Naive thymus-derived CD4-positive, alpha-beta T cell (primary cell): Measurements from ENCODE around the gene GRIPAP1. TPM values are rescaled to one million over a fixed set of nuclear protein-coding genes. Genes with fewer than 3 reads are reported as not detected.

ENCODE experiments used
- ATAC-seq: fragments of 150-1000 bp; cut with Tn5 transposase; 2 replicates; pipeline ENCODE4 v1.10.0; 2021; ENCODE audit warnings: mild to moderate bottlenecking, moderate library complexity
- CTCF ChIA-PET: fragments of 350-600 bp; sonication (Branson Sonifier 250); formaldehyde crosslinking; loops from one replicate; lab custom pipeline; 2021; ENCODE audit warnings: antibody characterized with exemption; lab: Charles Lee
- POLR2A ChIA-PET: fragments of 350-600 bp; sonication (Branson Sonifier 250); formaldehyde crosslinking; loops from one replicate; lab custom pipeline; 2021; ENCODE audit warnings: antibody characterized with exemption, inconsistent platforms; lab: Charles Lee
- DNase-seq, 9 donors: peaks; one replicate each; pipeline versions ENCODE4 v3.0.0 to v3.0.0-alpha.2; 2020 to 2022; ENCODE audit warnings: mixed read lengths in 1 of 9
- H3K27ac ChIP-seq: one replicate; pipeline ENCODE4 v1.7.0; 2013; ENCODE audit warnings: mild to moderate bottlenecking, low read depth, low read length, moderate library complexity
- H3K27me3 ChIP-seq, 2 donors: one replicate each; pipeline ENCODE4 v1.7.0; 2013; ENCODE audit warnings: low read length in 2 of 2, mild to moderate bottlenecking in 2 of 2, moderate library complexity in 2 of 2; ENCODE audit not compliant: control insufficient read depth in 2 of 2, insufficient read depth in 2 of 2
- H3K36me3 ChIP-seq, 3 experiments: 1 replicate in 2 of 3; 2 replicates in 1 of 3; pipeline ENCODE4 v1.7.0; 2013; ENCODE audit warnings: low read length in 3 of 3, mild to moderate bottlenecking in 3 of 3, moderate library complexity in 1 of 3; ENCODE audit not compliant: insufficient read depth in 3 of 3, control insufficient read depth in 2 of 3
- H3K4me1 ChIP-seq, 2 donors: one replicate each; pipeline ENCODE4 v1.7.0; 2013; ENCODE audit warnings: low read length in 2 of 2, mild to moderate bottlenecking in 2 of 2, moderate library complexity in 1 of 2; ENCODE audit not compliant: control insufficient read depth in 2 of 2, insufficient read depth in 2 of 2
- H3K4me3 ChIP-seq: 2 replicates; pipeline ENCODE4 v1.7.0; 2013; ENCODE audit warnings: mild to moderate bottlenecking, low read length
- H3K9me3 ChIP-seq, 3 experiments: 1 replicate in 2 of 3; 2 replicates in 1 of 3; pipeline ENCODE4 v1.7.0; 2013; ENCODE audit warnings: low read length in 3 of 3; ENCODE audit not compliant: control insufficient read depth in 2 of 3
- H3K27ac Mint-ChIP-seq, 9 donors: one replicate each; pipeline ENCODE4 v1.8.0; 2020 to 2022; ENCODE audit warnings: mixed read lengths in 9 of 9, mild to moderate bottlenecking in 8 of 9, moderate library complexity in 5 of 9, inconsistent platforms in 2 of 9
- H3K27me3 Mint-ChIP-seq, 5 donors: one replicate each; pipeline ENCODE4 v1.8.0; 2021 to 2022; ENCODE audit warnings: mixed read lengths in 5 of 5, mild to moderate bottlenecking in 1 of 5
- H3K36me3 Mint-ChIP-seq, 5 donors: one replicate each; pipeline ENCODE4 v1.8.0; 2020 to 2022; ENCODE audit warnings: mixed read lengths in 5 of 5, mild to moderate bottlenecking in 3 of 5, inconsistent platforms in 1 of 5
- H3K4me1 Mint-ChIP-seq, 7 donors: one replicate each; pipeline ENCODE4 v1.8.0; 2020 to 2022; ENCODE audit warnings: mixed read lengths in 7 of 7, mild to moderate bottlenecking in 3 of 7, inconsistent platforms in 1 of 7
- H3K4me3 Mint-ChIP-seq, 10 donors: one replicate each; pipeline ENCODE4 v1.8.0; 2020 to 2022; ENCODE audit warnings: mild to moderate bottlenecking in 10 of 10, mixed read lengths in 10 of 10, moderate library complexity in 6 of 10, inconsistent platforms in 2 of 10
- H3K9me3 Mint-ChIP-seq, 11 donors: one replicate each; pipeline ENCODE4 v1.8.0; 2020 to 2022; ENCODE audit warnings: mixed read lengths in 11 of 11, mild to moderate bottlenecking in 4 of 11, inconsistent platforms in 1 of 11, moderate library complexity in 1 of 11
- intact Hi-C, 2 donors: fragments of 100-400 bp; cut with micrococcal nuclease; formaldehyde crosslinking; loops; one replicate each; pipeline ENCODE4 v1.15.1; 2023
- polyA plus RNA-seq, 2 donors: library from polyadenylated mRNA; unstranded; fragments of 300-500 nt; fragmentation: Illumina TruSeq; gene quantifications; one replicate each; pipeline ENCODE4 v1.2.3, GENCODE V29; 2021
- total RNA-seq, 6 experiments: library from RNA in 5 of 6; stranded (reverse) in 5 of 6; gene quantifications; 1 replicate in 5 of 6; 2 replicates in 1 of 6; pipeline ENCODE4 v1.2.3 and lab custom pipeline; 2021 to 2026

The GRIPAP1 gene
- total and polyA plus RNA-seq, 7 experiments from 2014 or later = 13.6 to 108 (median 103) TPM

DNA sequence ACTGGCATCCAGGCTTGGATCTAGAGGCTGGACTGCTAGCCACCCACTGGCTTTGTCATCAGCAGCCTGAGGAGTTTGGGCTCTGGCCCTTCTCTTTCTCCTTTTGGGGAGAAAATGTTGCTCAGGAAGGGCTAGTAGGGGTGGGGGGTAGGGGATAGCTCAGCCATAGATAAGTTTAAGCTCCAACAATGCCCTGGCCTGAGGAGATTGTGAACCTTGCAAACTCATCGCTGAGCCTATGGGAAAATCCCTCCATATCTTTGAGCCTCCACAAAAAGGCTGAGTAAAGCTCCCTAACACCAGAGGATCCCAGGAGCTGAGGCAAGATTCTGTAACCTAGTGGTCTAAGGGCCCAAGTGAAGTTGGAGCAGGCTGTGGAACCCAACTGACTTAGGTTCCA lies 53.5 kb downstream of the GRIPAP1 start:
- Mint-ChIP-seq H3K4me1 (peaks cover 6 to 55% (median 42%) of the 10 kb centered on the region in 7 donors), H3K27me3 (no peaks in the 10 kb centered on the region), H3K36me3 (peaks cover 0 to 5% (median 4%) of the 10 kb centered on the region in 5 donors), H3K4me3 (no peak overlapping the region), H3K9me3 (peaks cover 0 to 1% (median 0%) of the 10 kb centered on the region in 11 donors), H3K27ac (peak overlapping the region in 1 of 9 donors; percentile 39)
- ATAC-seq (no peak), DNase-seq (no peak)
- Histone ChIP-seq H3K4me3 (no peak overlapping the region), H3K27me3 (no peaks in the 10 kb centered on the region), H3K9me3 (no peaks in the 10 kb centered on the region), H3K4me1 (peaks cover 14 to 15% of the 10 kb centered on the region in 2 donors), H3K36me3 (no peaks in the 10 kb centered on the region), H3K27ac (no peak overlapping the region)
- ChIA-PET CTCF (interaction anchor here (0.7 to 2.3 kb wide), 4 partner anchors 11 to 300 kb away, joined by 3 to 10 read pairs (median 3); no protein-coding TSS in a partner anchor), POLR2A (interaction anchor here (0.7 to 1.0 kb wide), 2 partner anchors 10 to 11 kb away, joined by 3 to 5 read pairs; no protein-coding TSS in a partner anchor)
- intact Hi-C loops = no loop called here

- intact Hi-C loops = loop anchor here (1.0 kb wide), 5 partner anchors 8 to 297 kb away; no protein-coding TSS in a partner anchor
- CTCF ChIA-PET = interaction anchor here (0.7 to 1.4 kb wide), 9 partner anchors 8 to 297 kb away, joined by 3 to 8 read pairs (median 4); no protein-coding TSS in a partner anchor
- H3K4me3 ChIP-seq = no peak overlapping the region
- DNase-seq (peak; percentile 30 to 69 (median 46)), ATAC-seq (peak; percentile 74)
- no peaks in the 10 kb centered on the region for H3K27me3 ChIP-seq
- H3K9me3 ChIP-seq = no peaks in the 10 kb centered on the region
- H3K4me1 ChIP-seq = peaks cover 23 to 25% of the 10 kb centered on the region in 2 donors
- peaks cover 0 to 1% (median 0%) of the 10 kb centered on the region in 11 donors for H3K9me3 Mint-ChIP-seq
- H3K36me3 Mint-ChIP-seq = peaks cover 0 to 19% (median 5%) of the 10 kb centered on the region in 5 donors
- POLR2A ChIA-PET = interaction anchor here (0.9 to 12.3 kb wide), 5 partner anchors 8 to 298 kb away, joined by 4 to 432 read pairs (median 7); partner anchors contain the start of genes PIM2 and SLC35A2
- no peaks in the 10 kb centered on the region for H3K36me3 ChIP-seq
- H3K27me3 Mint-ChIP-seq = no peaks in the 10 kb centered on the region
- peak overlapping the region; percentile 22 for H3K27ac ChIP-seq
- peaks cover 20 to 59% (median 48%) of the 10 kb centered on the region in 7 donors for H3K4me1 Mint-ChIP-seq
- H3K27ac Mint-ChIP-seq = peak overlapping the region; percentile 44 to 88 (median 71)
- peak overlapping the region; percentile 25 to 61 (median 50) for H3K4me3 Mint-ChIP-seq
These were observed 56.3 kb downstream of the GRIPAP1 start for GRCh38 chrX:48945517-48946348.

GRCh38 chrX:48942895-48943294 lies 59.2 kb downstream of the GRIPAP1 start:
- peaks cover 49 to 51% of the 10 kb centered on the region in 2 donors for H3K4me1 ChIP-seq
- no peak for ATAC-seq
- intact Hi-C loops = no loop called here

DNA sequence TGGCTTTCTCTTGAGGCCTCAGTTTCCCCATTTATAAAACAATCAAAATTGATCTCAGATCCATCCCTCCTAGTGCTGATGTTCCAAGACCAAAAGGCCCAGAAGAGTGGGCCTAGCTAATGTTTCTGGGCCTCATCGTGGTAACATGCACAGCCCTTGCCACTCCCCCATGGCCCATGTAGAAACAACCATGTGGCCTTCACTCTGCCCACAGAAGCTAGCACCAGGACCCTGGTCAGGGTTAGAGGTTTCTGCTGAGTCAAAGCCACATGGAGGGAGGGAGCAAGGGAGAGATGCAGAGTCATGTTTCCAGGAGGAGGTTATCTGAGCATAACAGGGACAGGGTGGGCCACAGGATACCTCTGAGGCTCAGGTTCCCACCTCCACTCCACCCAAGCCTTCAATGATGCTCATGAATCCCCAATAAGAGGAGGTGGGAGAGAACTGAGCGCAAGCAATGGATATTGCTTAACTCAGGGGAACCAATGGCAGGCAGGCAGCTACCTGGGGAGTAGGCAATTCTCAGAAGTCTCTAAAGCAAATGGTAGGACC lies 61.6 kb downstream of the GRIPAP1 start:
- intact Hi-C loops = no loop called here
- ChIA-PET POLR2A (interaction anchor here (0.9 to 12.3 kb wide), 8 partner anchors 13 to 366 kb away, joined by 3 to 432 read pairs (median 15); partner anchors contain the start of genes HDAC6, OTUD5, PIM2 and PQBP1), CTCF (interaction anchor here (0.8 to 1.9 kb wide), 6 partner anchors 10 to 292 kb away, joined by 3 to 7 read pairs (median 3); no protein-coding TSS in a partner anchor)
- no peaks in the 10 kb centered on the region for H3K36me3 ChIP-seq
- peaks cover 0 to 3% (median 0%) of the 10 kb centered on the region in 5 donors for H3K27me3 Mint-ChIP-seq
- H3K27me3 ChIP-seq = no peaks in the 10 kb centered on the region
- ATAC-seq (no peak), DNase-seq (no peak)
- H3K27ac ChIP-seq = peak overlapping the region; percentile 97
- peak overlapping the region in 9 of 10 donors; percentile 12 to 96 (median 87) for H3K4me3 Mint-ChIP-seq
- peaks cover 62 to 63% of the 10 kb centered on the region in 2 donors for H3K4me1 ChIP-seq
- no peaks in the 10 kb centered on the region for H3K9me3 ChIP-seq
- peak overlapping the region; percentile 55 for H3K4me3 ChIP-seq
- peaks cover 0 to 3% (median 0%) of the 10 kb centered on the region in 11 donors for H3K9me3 Mint-ChIP-seq
- H3K27ac Mint-ChIP-seq = peak overlapping the region; percentile 96 to 99 (median 99)
- peaks cover 34 to 91% (median 80%) of the 10 kb centered on the region in 7 donors for H3K4me1 Mint-ChIP-seq
- H3K36me3 Mint-ChIP-seq = peaks cover 0 to 35% (median 6%) of the 10 kb centered on the region in 5 donors

More at GRCh38 chrX:48942895-48943294, 59.2 kb downstream of the GRIPAP1 start:
- DNase-seq = no peak
- H3K27ac Mint-ChIP-seq = peak overlapping the region; percentile 82 to 99 (median 90)
- peaks cover 0 to 25% (median 0%) of the 10 kb centered on the region in 5 donors for H3K36me3 Mint-ChIP-seq
- CTCF ChIA-PET = interaction anchor here (0.6 kb wide), 1 partner anchor 14 kb away, joined by 5 read pairs; no protein-coding TSS in a partner anchor
- peak overlapping the region; percentile 97 for H3K27ac ChIP-seq
- POLR2A ChIA-PET = interaction anchor here (0.6 to 12.3 kb wide), 5 partner anchors 12 to 249 kb away, joined by 3 to 432 read pairs (median 48); partner anchors contain the start of genes OTUD5, PIM2 and SLC35A2
- no peaks in the 10 kb centered on the region for H3K9me3 Mint-ChIP-seq
- no peaks in the 10 kb centered on the region for H3K36me3 ChIP-seq
- H3K4me1 Mint-ChIP-seq = peaks cover 25 to 82% (median 68%) of the 10 kb centered on the region in 7 donors
- H3K4me3 Mint-ChIP-seq = peak overlapping the region in 8 of 10 donors; percentile 1 to 79 (median 34)
- H3K9me3 ChIP-seq = no peaks in the 10 kb centered on the region
- H3K4me3 ChIP-seq = no peak overlapping the region
- no peaks in the 10 kb centered on the region for H3K27me3 ChIP-seq
- no peaks in the 10 kb centered on the region for H3K27me3 Mint-ChIP-seq

GRCh38 chrX:48939524-48940228 lies 62.4 kb downstream of the GRIPAP1 start:
- H3K4me1 Mint-ChIP-seq = peaks cover 39 to 97% (median 87%) of the 10 kb centered on the region in 7 donors
- peak overlapping the region; percentile 78 to 96 (median 88) for H3K4me3 Mint-ChIP-seq
- Histone ChIP-seq H3K4me3 (peak overlapping the region; percentile 55), H3K27me3 (no peaks in the 10 kb centered on the region), H3K4me1 (peaks cover 70 to 71% of the 10 kb centered on the region in 2 donors), H3K36me3 (no peaks in the 10 kb centered on the region), H3K9me3 (no peaks in the 10 kb centered on the region), H3K27ac (peak overlapping the region; percentile 97)
- ChIA-PET CTCF (interaction anchor here (0.7 to 2.0 kb wide), 5 partner anchors 10 to 292 kb away, joined by 3 to 6 read pairs (median 3); partner anchors contain the start of gene PIM2), POLR2A (interaction anchor here (0.9 to 12.3 kb wide), 8 partner anchors 12 to 365 kb away, joined by 3 to 432 read pairs (median 15); partner anchors contain the start of genes HDAC6, OTUD5, PIM2 and PQBP1)
- H3K9me3 Mint-ChIP-seq = peaks cover 0 to 4% (median 0%) of the 10 kb centered on the region in 11 donors
- peak in 8 of 9 donors; percentile 26 to 64 (median 46) for DNase-seq
- intact Hi-C loops = loop anchor here (5.0 kb wide), 3 partner anchors 137 to 342 kb away; partner anchors contain the start of genes HDAC6 (in 1 of the 2) and WDR13 (in 1 of the 2)
- peaks cover 0 to 3% (median 0%) of the 10 kb centered on the region in 5 donors for H3K27me3 Mint-ChIP-seq
- ATAC-seq = peak; percentile 8
- H3K27ac Mint-ChIP-seq = peak overlapping the region; percentile 96 to 99 (median 99)
- H3K36me3 Mint-ChIP-seq = peaks cover 0 to 43% (median 9%) of the 10 kb centered on the region in 5 donors
